K562 (cell line): ENCODE data around the gene SHB.

Experiments
- CTCF ChIP-seq, 3 experiments: IDR thresholded peaks in 2 of 3; conservative IDR thresholded peaks in 1 of 3; 2 replicates each; pipeline ENCODE4 v1.5.1; 2011 to 2012; ENCODE audit warnings: low read length in 3 of 3, mild to moderate bottlenecking in 3 of 3, control low read depth in 2 of 3, improper control_type of control experiment in 1 of 3, inconsistent platforms in 1 of 3, low read depth in 1 of 3, mixed read lengths in 1 of 3, moderate library complexity in 1 of 3; ENCODE audit not compliant: insufficient read depth in 2 of 3
- FOXK2 ChIP-seq, 2 experiments: fragments of 450-650 bp; IDR thresholded peaks in 1 of 2; conservative IDR thresholded peaks in 1 of 2; 2 replicates each; pipeline ENCODE4 v1.6.1; 2016; ENCODE audit warnings: low read depth in 2 of 2, mild to moderate bottlenecking in 1 of 2
- KAT7 ChIP-seq: sonication (generic); formaldehyde crosslinking; IDR thresholded peaks from 2 replicates; pipeline ENCODE4 v1.8.0; 2022; ENCODE audit warnings: missing genetic modification reagents, mild to moderate bottlenecking, borderline replicate concordance
- MAZ ChIP-seq, 2 experiments: fragments of 450-650 bp in 1 of 2; sonication (generic) in 1 of 2; formaldehyde crosslinking; IDR thresholded peaks in 1 of 2; conservative IDR thresholded peaks in 1 of 2; 2 replicates each; pipeline versions ENCODE4 v1.4.0 to v1.5.0; 2020; ENCODE audit warnings: mild to moderate bottlenecking in 1 of 2, missing genetic modification reagents in 1 of 2
- MBD2 ChIP-seq: sonication (generic); IDR thresholded peaks from 2 replicates; pipeline ENCODE4 v1.6.1; 2016; ENCODE audit warnings: low read depth, borderline replicate concordance
- PHF20 ChIP-seq: fragments of 450-650 bp; IDR thresholded peaks from 2 replicates; pipeline ENCODE4 v1.6.1; 2018; ENCODE audit not compliant: partially characterized antibody
- POU5F1 ChIP-seq: fragments of 150-350 bp; IDR thresholded peaks from 2 replicates; pipeline ENCODE4 v1.6.1; 2014; ENCODE audit warnings: borderline replicate concordance, low read length, low read depth, mild to moderate bottlenecking; ENCODE audit not compliant: partially characterized antibody
- RNF2 ChIP-seq: sonication (generic); IDR thresholded peaks from 2 replicates; pipeline ENCODE4 v1.6.1; 2016
- YBX1 ChIP-seq: fragments of 450-650 bp; IDR thresholded peaks from 2 replicates; pipeline ENCODE4 v1.7.1; 2016; ENCODE audit warnings: mild to moderate bottlenecking
- ZNF512 ChIP-seq: IDR thresholded peaks from 2 replicates; pipeline ENCODE4 v1.6.1; 2016; ENCODE audit warnings: missing genetic modification characterization, missing compliant biosample characterization
- TF ChIP-seq, protein P1 (sequence below): fragments of 250-450 bp; sonication (Bioruptor Pico); IDR thresholded peaks from 2 replicates; pipeline ENCODE4 v1.6.1; 2021; ENCODE audit warnings: mild to moderate bottlenecking

DNA sequence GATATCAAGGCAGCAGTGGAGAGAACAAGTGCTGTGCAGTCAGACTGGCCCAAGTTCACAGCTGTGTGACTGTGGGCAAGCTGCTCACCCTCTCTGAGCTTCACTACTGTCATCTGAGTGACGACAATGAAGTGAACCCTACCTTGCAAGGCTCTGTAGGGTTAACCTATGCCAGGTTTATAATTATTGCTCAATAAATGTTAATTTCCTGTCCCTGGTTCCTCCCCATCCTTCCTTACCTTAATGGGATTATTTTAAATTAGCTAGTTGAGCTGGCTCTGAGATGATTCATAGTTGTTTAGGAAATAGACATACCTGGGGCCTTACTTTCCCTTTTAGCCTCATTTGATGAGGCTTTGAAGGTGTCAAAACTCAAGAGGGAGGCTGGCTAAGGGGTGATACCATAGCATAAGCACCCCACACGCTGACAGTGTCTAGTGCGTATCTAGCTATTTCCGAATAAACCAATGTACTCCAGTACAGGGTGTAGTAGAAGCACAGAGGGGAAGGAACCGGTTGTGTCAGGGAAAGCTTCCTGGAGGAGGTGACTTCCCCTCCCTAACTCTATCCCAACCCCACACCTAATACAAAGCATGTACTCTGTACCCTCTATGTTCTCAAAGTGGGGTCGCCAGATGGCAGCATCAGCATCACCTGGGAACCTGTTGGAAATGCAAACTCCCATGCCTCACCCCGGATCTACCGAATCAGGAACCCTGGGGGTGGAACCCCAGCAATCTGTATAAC is 101.8 kb downstream of the SHB start:
- TF ChIP-seq YBX1 = no peak
- TF ChIP-seq PHF20 = no peak
- TF ChIP-seq, protein P1, sequence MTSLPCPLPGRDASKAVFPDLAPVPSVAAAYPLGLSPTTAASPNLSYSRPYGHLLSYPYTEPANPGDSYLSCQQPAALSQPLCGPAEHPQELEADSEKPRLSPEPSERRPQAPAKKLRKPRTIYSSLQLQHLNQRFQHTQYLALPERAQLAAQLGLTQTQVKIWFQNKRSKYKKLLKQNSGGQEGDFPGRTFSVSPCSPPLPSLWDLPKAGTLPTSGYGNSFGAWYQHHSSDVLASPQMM (CRISPR knock-in tag) = no peak
- no peak for TF ChIP-seq MAZ (CRISPR knock-in tag; conservative IDR thresholded peaks at IDR 0.05 in 1 of 2, IDR thresholded peaks at IDR 0.05 in 1 of 2)
- TF ChIP-seq MBD2 = no peak
- no peak for TF ChIP-seq FOXK2 (conservative IDR thresholded peaks at IDR 0.05 in 1 of 2, IDR thresholded peaks at IDR 0.05 in 1 of 2; ENCODE audit: low read depth in 2 of 2)
- TF ChIP-seq KAT7 (CRISPR knock-in tag) = no peak
- no peak for TF ChIP-seq ZNF512 (tag)
- no peak for TF ChIP-seq RNF2
- no peak for TF ChIP-seq POU5F1
- TF ChIP-seq CTCF (IDR thresholded peaks at IDR 0.05 in 2 of 3, conservative IDR thresholded peaks at IDR 0.05 in 1 of 3; ENCODE audit: insufficient read depth in 2 of 3, low read depth in 1 of 3, low read length in 3 of 3) = no peak
